GM12891 (cell line): ENCODE measurements around the gene NAV2.

Experiments
- PAX5 ChIP-seq: IDR thresholded peaks from 2 replicates; pipeline ENCODE4 v1.6.1; 2011; ENCODE audit warnings: low read length, moderate library complexity, mild to moderate bottlenecking; ENCODE audit not compliant: insufficient read depth, severe bottlenecking
- POLR2A ChIP-seq: IDR thresholded peaks from 2 replicates; pipeline ENCODE4 v1.6.1; 2011; ENCODE audit warnings: low read depth, low read length, control low read depth
- POLR2AphosphoS5 ChIP-seq: IDR thresholded peaks from 2 replicates; pipeline ENCODE4 v1.6.1; 2011; ENCODE audit warnings: low read depth, low read length, control low read depth
- SPI1 ChIP-seq: IDR thresholded peaks from 2 replicates; pipeline ENCODE4 v1.6.1; 2011; ENCODE audit warnings: low read depth, low read length, control low read depth
- TAF1 ChIP-seq: IDR thresholded peaks from 2 replicates; pipeline ENCODE4 v1.6.1; 2011; ENCODE audit warnings: low read depth, low read length, control low read depth

DNA sequence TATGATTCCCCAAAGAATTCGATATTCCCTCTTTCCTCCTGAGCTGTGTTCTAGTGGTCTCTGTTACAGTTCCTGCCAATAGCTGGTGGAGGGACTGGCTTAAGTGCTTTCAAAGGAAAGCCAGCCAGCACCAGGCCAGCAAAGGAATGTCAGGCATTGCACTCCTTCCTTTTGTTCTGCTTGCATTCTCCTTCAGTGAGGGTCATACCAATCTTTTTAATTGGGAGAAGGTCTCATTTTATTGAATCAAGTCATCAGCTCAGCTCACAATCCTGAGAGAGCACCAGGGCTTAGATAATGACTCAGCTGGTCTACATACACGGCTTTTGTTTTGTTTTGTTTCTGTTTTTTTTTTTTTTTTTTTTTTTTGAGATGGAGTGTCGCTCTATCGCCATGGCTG lies 222.9 kb downstream of the NAV2 start:
- TF ChIP-seq POLR2AphosphoS5 (no peak), SPI1 (no peak), POLR2A (no peak), TAF1 (no peak), PAX5 (no peak)
